H1 (cell line): ENCODE results near the gene SPCS1. TPM values are rescaled to one million over a fixed set of nuclear protein-coding genes. Genes with fewer than 3 reads are reported as not detected.

Experiments
- CTCF ChIA-PET: fragments of 300-600 bp; sonication (Branson Sonifier 250); formaldehyde crosslinking; loops from one replicate; lab custom pipeline; 2021; ENCODE audit not compliant: partially characterized antibody; lab: Charles Lee
- POLR2A ChIA-PET: fragments of 300-600 bp; sonication (Branson Sonifier 250); formaldehyde crosslinking; loops from one replicate; lab custom pipeline; 2021; ENCODE audit warnings: inconsistent platforms; ENCODE audit not compliant: partially characterized antibody; lab: Charles Lee
- DNase-seq, 2 experiments: peaks; one replicate each; pipeline versions ENCODE4 v3.0.0 to v3.0.0-alpha.2; 2010 to 2022; ENCODE audit warnings: low spot score in 2 of 2, low read depth in 1 of 2, mixed read lengths in 1 of 2
- FAIRE-seq: peaks from 2 replicates; lab custom pipeline; 2011; peaks lifted over from hg19 to GRCh38; lab: Jason Lieb, UNC
- H2AFZ ChIP-seq: 2 replicates; pipeline ENCODE4 v1.8.1; 2012; ENCODE audit warnings: low read length, inconsistent platforms
- H2AK5ac ChIP-seq: 2 replicates; pipeline ENCODE4 v1.6.1; 2013; ENCODE audit warnings: low read depth, low read length
- H2BK120ac ChIP-seq: replicated peaks from 2 replicates; pipeline ENCODE3; 2013; ENCODE audit warnings: low read depth, low read length, inconsistent platforms
- H2BK12ac ChIP-seq: 2 replicates; pipeline ENCODE4 v1.6.1; 2013; ENCODE audit warnings: low read depth, low read length
- H2BK15ac ChIP-seq: 2 replicates; pipeline ENCODE4 v1.6.1; 2013; ENCODE audit warnings: low read length
- H2BK20ac ChIP-seq: 2 replicates; pipeline ENCODE4 v1.6.1; 2013; ENCODE audit warnings: low read length
- H2BK5ac ChIP-seq: 2 replicates; pipeline ENCODE4 v1.6.1; 2013; ENCODE audit warnings: low read depth, low read length
- H3K14ac ChIP-seq: 2 replicates; pipeline ENCODE4 v1.6.1; 2013; ENCODE audit warnings: inconsistent platforms; ENCODE audit not compliant: insufficient read length
- H3K18ac ChIP-seq: 2 replicates; pipeline ENCODE4 v1.6.1; 2013; ENCODE audit warnings: low read length; ENCODE audit errors: extremely low read depth
- H3K23ac ChIP-seq: 2 replicates; pipeline ENCODE4 v1.6.1; 2013; ENCODE audit warnings: inconsistent platforms; ENCODE audit not compliant: insufficient read length
- H3K23me2 ChIP-seq: 2 replicates; pipeline ENCODE4 v1.6.1; 2013; ENCODE audit warnings: low read depth, low read length
- H3K27ac ChIP-seq: 2 replicates; pipeline ENCODE4 v1.6.1; 2011; ENCODE audit warnings: low read depth, low read length, inconsistent platforms
- H3K27me3 ChIP-seq, 4 experiments: replicated peaks in 1 of 4; 1 replicate in 1 of 4; 2 replicates in 3 of 4; pipeline versions ENCODE4 v1.6.1 to v1.8.1; 2011 to 2013; ENCODE audit warnings: low read length in 3 of 4, mild to moderate bottlenecking in 3 of 4, inconsistent platforms in 2 of 4, mixed read lengths in 2 of 4, moderate library complexity in 1 of 4; ENCODE audit not compliant: control insufficient read depth in 3 of 4, insufficient read depth in 3 of 4; ENCODE audit errors: extremely low read depth in 1 of 4
- H3K36me3 ChIP-seq, 4 experiments: 2 replicates each; pipeline versions ENCODE4 v1.6.1 to v1.8.1; 2011 to 2013; ENCODE audit warnings: mild to moderate bottlenecking in 4 of 4, low read length in 3 of 4, moderate library complexity in 2 of 4, control low read depth in 1 of 4, inconsistent platforms in 1 of 4; ENCODE audit not compliant: insufficient read depth in 4 of 4, control insufficient read depth in 2 of 4
- H3K4ac ChIP-seq: replicated peaks from 2 replicates; pipeline ENCODE3; 2013; ENCODE audit warnings: low read length, low read depth, mixed read lengths, inconsistent platforms; ENCODE audit not compliant: insufficient read length
- H3K4me1 ChIP-seq, 4 experiments: replicated peaks in 1 of 4; 1 replicate in 1 of 4; 2 replicates in 3 of 4; pipeline versions ENCODE4 v1.6.1 to v1.8.1; 2011 to 2013; ENCODE audit warnings: low read length in 3 of 4, inconsistent platforms in 2 of 4, mixed read lengths in 1 of 4; ENCODE audit not compliant: insufficient read depth in 4 of 4, control insufficient read depth in 3 of 4
- H3K4me2 ChIP-seq, 2 experiments: 2 replicates each; pipeline versions ENCODE4 v1.6.1 to v1.8.1; 2011 to 2013; ENCODE audit warnings: low read depth in 2 of 2, low read length in 2 of 2, control low read depth in 1 of 2, inconsistent platforms in 1 of 2, mild to moderate bottlenecking in 1 of 2; ENCODE audit not compliant: insufficient read depth in 1 of 2
- H3K4me3 ChIP-seq, 4 experiments: fragments of 200-600, 300-600 bp in 1 of 4; sonication (generic), shearing (Covaris generic), sonication (Bioruptor Twin) in 1 of 4; 2 replicates each; pipeline versions ENCODE4 v1.5.1 to v1.8.1; 2011 to 2016; ENCODE audit warnings: low read length in 4 of 4, low read depth in 3 of 4, control low read depth in 2 of 4, inconsistent platforms in 2 of 4, mild to moderate bottlenecking in 2 of 4, mixed read lengths in 1 of 4, moderate library complexity in 1 of 4; ENCODE audit not compliant: insufficient read depth in 2 of 4; ENCODE audit errors: extremely low read depth in 1 of 4
- H3K56ac ChIP-seq: replicated peaks from 2 replicates; pipeline ENCODE3; 2013; ENCODE audit warnings: low read depth, mild to moderate bottlenecking, mixed read lengths, low read length, inconsistent platforms; ENCODE audit not compliant: insufficient read length
- H3K79me1 ChIP-seq: 2 replicates; pipeline ENCODE4 v1.6.1; 2013; ENCODE audit warnings: low read depth, low read length, control low read depth
- H3K79me2 ChIP-seq, 2 experiments: 2 replicates each; pipeline versions ENCODE4 v1.6.1 to v1.8.1; 2012 to 2013; ENCODE audit warnings: low read length in 2 of 2, mild to moderate bottlenecking in 2 of 2, inconsistent platforms in 1 of 2; ENCODE audit not compliant: insufficient read depth in 2 of 2, control insufficient read depth in 1 of 2
- H3K9ac ChIP-seq, 4 experiments: replicated peaks in 1 of 4; 1 replicate in 1 of 4; 2 replicates in 3 of 4; pipeline versions ENCODE4 v1.6.1 to v1.8.1; 2011 to 2013; ENCODE audit warnings: low read depth in 3 of 4, low read length in 3 of 4, control low read depth in 2 of 4, mild to moderate bottlenecking in 2 of 4, moderate library complexity in 2 of 4, inconsistent platforms in 1 of 4; ENCODE audit errors: extremely low read depth in 1 of 4
- H3K9me3 ChIP-seq, 2 experiments: 2 replicates each; pipeline versions ENCODE4 v1.6.1 to v1.8.1; 2012 to 2013; ENCODE audit warnings: mild to moderate bottlenecking in 2 of 2, moderate library complexity in 2 of 2, control low read depth in 1 of 2, inconsistent platforms in 1 of 2, low read depth in 1 of 2, low read length in 1 of 2, mixed read lengths in 1 of 2; ENCODE audit not compliant: insufficient read depth in 2 of 2
- H4K20me1 ChIP-seq, 2 experiments: replicated peaks in 1 of 2; 2 replicates each; pipeline versions ENCODE3 to v1.8.1; 2011 to 2013; ENCODE audit warnings: inconsistent platforms in 2 of 2, low read length in 2 of 2, mild to moderate bottlenecking in 1 of 2; ENCODE audit not compliant: insufficient read depth in 2 of 2, control insufficient read depth in 1 of 2
- H4K5ac ChIP-seq: 2 replicates; pipeline ENCODE4 v1.6.1; 2013; ENCODE audit warnings: low read length, low read depth, mixed read lengths, inconsistent platforms; ENCODE audit not compliant: insufficient read length
- H4K8ac ChIP-seq: 2 replicates; pipeline ENCODE4 v1.8.0; 2013; ENCODE audit warnings: mild to moderate bottlenecking, moderate library complexity, low read length, inconsistent platforms; ENCODE audit not compliant: insufficient read depth; ENCODE audit errors: extremely low read depth
- H4K91ac ChIP-seq: replicated peaks from 2 replicates; pipeline ENCODE3; 2013; ENCODE audit warnings: low read length, mixed read lengths, inconsistent platforms; ENCODE audit not compliant: insufficient read length
- BRCA1 ChIP-seq: IDR thresholded peaks from 2 replicates; pipeline ENCODE4 v1.6.1; 2012; ENCODE audit warnings: low read depth, low read length, improper control_type of control experiment
- CREB1 ChIP-seq: IDR thresholded peaks from 2 replicates; pipeline ENCODE4 v1.6.1; 2012; ENCODE audit warnings: inconsistent platforms
- EP300 ChIP-seq, 2 experiments: IDR thresholded peaks; 1 replicate in 1 of 2; 2 replicates in 1 of 2; pipeline ENCODE4 v1.6.1; 2011 to 2012; ENCODE audit warnings: low read depth in 2 of 2, low read length in 2 of 2, mild to moderate bottlenecking in 2 of 2, borderline replicate concordance in 1 of 2, inconsistent platforms in 1 of 2, moderate library complexity in 1 of 2
- GABPA ChIP-seq: IDR thresholded peaks from 2 replicates; pipeline ENCODE4 v1.6.1; 2011; ENCODE audit warnings: mild to moderate bottlenecking, low read length, moderate library complexity, borderline replicate concordance; ENCODE audit not compliant: insufficient read depth
- JUND ChIP-seq: IDR thresholded peaks from 2 replicates; pipeline ENCODE4 v1.6.1; 2011; ENCODE audit warnings: mild to moderate bottlenecking, improper control_type of control experiment, low read length
- KDM5A ChIP-seq: fragments of 200-600 bp; IDR thresholded peaks from 2 replicates; pipeline ENCODE4 v1.7.1; 2012; ENCODE audit warnings: mild to moderate bottlenecking, low read length, inconsistent platforms, mixed read lengths
- NANOG ChIP-seq: IDR thresholded peaks from 2 replicates; pipeline ENCODE4 v1.6.1; 2011; ENCODE audit warnings: low read length, low read depth, mild to moderate bottlenecking, inconsistent platforms; ENCODE audit not compliant: insufficient read depth, poor library complexity, severe bottlenecking
- NRF1 ChIP-seq: IDR thresholded peaks from 2 replicates; pipeline ENCODE4 v1.6.1; 2011; ENCODE audit warnings: mild to moderate bottlenecking, low read depth, low read length, improper control_type of control experiment
- RAD21 ChIP-seq, 2 experiments: IDR thresholded peaks in 1 of 2; conservative IDR thresholded peaks in 1 of 2; 2 replicates each; pipeline ENCODE4 v1.6.1; 2011; ENCODE audit warnings: low read depth in 2 of 2, low read length in 2 of 2, improper control_type of control experiment in 1 of 2, inconsistent platforms in 1 of 2, mild to moderate bottlenecking in 1 of 2, moderate library complexity in 1 of 2
- RXRA ChIP-seq: IDR thresholded peaks from 2 replicates; pipeline ENCODE4 v1.6.1; 2011; ENCODE audit warnings: low read depth, mild to moderate bottlenecking, low read length, moderate library complexity; ENCODE audit not compliant: insufficient read depth
- SUZ12 ChIP-seq: fragments of 200-600 bp; sonication (generic); IDR thresholded peaks from 2 replicates; pipeline ENCODE4 v1.6.1; 2012; ENCODE audit warnings: mild to moderate bottlenecking, inconsistent platforms, low read length, moderate library complexity, mixed read lengths
- USF2 ChIP-seq: IDR thresholded peaks from 2 replicates; pipeline ENCODE4 v1.6.1; 2011; ENCODE audit warnings: low read length, improper control_type of control experiment
- WGBS, 2 experiments: shearing (Covaris generic) in 1 of 2; methylation state at CpG; one replicate each; pipeline versions ENCODE4 v1.1.6 to v1.1.7; 2013 to 2015; ENCODE audit warnings: low lambda C conversion rate in 2 of 2, mixed read lengths in 2 of 2, inconsistent platforms in 1 of 2, low coverage in 1 of 2, missing lambda C conversion rate in 1 of 2; ENCODE audit not compliant: insufficient replicate concordance in 2 of 2, insufficient coverage in 1 of 2, insufficient read length in 1 of 2; ENCODE audit errors: extremely low coverage in 1 of 2, missing lambda C conversion rate in 1 of 2; 5-methylcytosine and 5-hydroxymethylcytosine counted together
- polyA plus RNA-seq, 7 experiments: library from polyadenylated mRNA; depleted of rRNA in 3 of 7; stranded (reverse) in 5 of 7; unstranded in 2 of 7; fragments of >200 nt in 5 of 7; fragments of 200-250 nt in 2 of 7; gene quantifications; 1 replicate in 5 of 7; 2 replicates in 1 of 7; 4 replicates in 1 of 7; pipeline versions ENCODE4 v1.2.1 to v1.2.3, GENCODE V29; 2011 to 2013; ENCODE audit warnings: missing spikeins in 2 of 7, mixed read lengths in 2 of 7
- total RNA-seq: library from RNA; stranded (reverse); fragmentation: NEBNext Ultra II Directional; extraction: Animal tissue kit (Norgen Biotek cat#: 25700); gene quantifications from 2 replicates; pipeline ENCODE4 v1.2.1, GENCODE V29; 2021

SPCS1 gene
- total and polyA plus RNA-seq, 2 of the 8 experiments (the other 6 are each of a cell fraction or from before 2014, with no cell fraction given), result 104 to 191 TPM

- CTCF ChIA-PET, result interaction anchor here (0.8 to 1.3 kb wide), 6 partner anchors 23 to 141 kb away, joined by 3 to 4 read pairs (median 3); partner anchors contain the start of gene ITIH3
- H3K4me2 ChIP-seq, result no peak overlapping the region
- H3K27ac ChIP-seq, result no peak overlapping the region
- H4K20me1 ChIP-seq, result peaks cover 0 to 4% of the 10 kb centered on the region in 2 experiments
- H3K56ac ChIP-seq, result no peak overlapping the region
- no peaks in the 10 kb centered on the region for H3K23me2 ChIP-seq
- no peaks in the 10 kb centered on the region for H3K4me1 ChIP-seq
- no peak overlapping the region for H3K4me3 ChIP-seq
- H3K18ac ChIP-seq, result no peak overlapping the region
- H4K8ac ChIP-seq, result no peak overlapping the region
- no peaks in the 10 kb centered on the region for H3K79me2 ChIP-seq
- WGBS, 2 experiments, result 95% methylated on average over 5 of the region's 5 CpGs; no CpG with 5 or more reads in 1 of the 2 experiments
- no peak overlapping the region for H3K4ac ChIP-seq
- H2AFZ ChIP-seq, result no peak overlapping the region
- H3K23ac ChIP-seq, result no peak overlapping the region
- no peak overlapping the region for H2BK12ac ChIP-seq
- H2BK5ac ChIP-seq, result no peak overlapping the region
- H3K36me3 ChIP-seq, result peaks cover 10 to 63% (median 47%) of the 10 kb centered on the region in 4 experiments; a peak in 7 of 8 replicates
- H2BK120ac ChIP-seq, result no peak overlapping the region
- no peak overlapping the region for H2BK15ac ChIP-seq
- no peak overlapping the region for H2BK20ac ChIP-seq
- no peak overlapping the region for H4K5ac ChIP-seq
- no peaks in the 10 kb centered on the region for H3K79me1 ChIP-seq
- FAIRE-seq (no peak), DNase-seq (no peak)
- POLR2A ChIA-PET, result no interaction called here
- H3K9me3 ChIP-seq, result no peaks in the 10 kb centered on the region
- H3K14ac ChIP-seq, result no peak overlapping the region
- no peak overlapping the region for H3K9ac ChIP-seq
- no peaks in the 10 kb centered on the region for H3K27me3 ChIP-seq
- no peak overlapping the region for H2AK5ac ChIP-seq
- no peak overlapping the region for H4K91ac ChIP-seq
- TF ChIP-seq NRF1, result no peak
- no peak for TF ChIP-seq SUZ12
- TF ChIP-seq CREB1, result no peak
- TF ChIP-seq JUND, result no peak
- TF ChIP-seq KDM5A, result no peak
- TF ChIP-seq NANOG, result no peak
- no peak for TF ChIP-seq USF2
- TF ChIP-seq RAD21 (IDR thresholded peaks at IDR 0.05 in 1 of 2, conservative IDR thresholded peaks at IDR 0.05 in 1 of 2; ENCODE audit: low read depth in 2 of 2, low read length in 2 of 2), result no peak
- TF ChIP-seq BRCA1, result no peak
- TF ChIP-seq GABPA, result no peak
- no peak for TF ChIP-seq RXRA
- TF ChIP-seq EP300 (IDR thresholded peaks at IDR 0.05; ENCODE audit: borderline replicate concordance in 1 of 2, low read depth in 2 of 2, low read length in 2 of 2), result no peak
Measured at GRCh38 chr3:52743152-52743551, 37.2 kb downstream of the SPCS1 start.
